Fibroblast of lung (primary cell): ENCODE data around the gene GYPE. TPM values are rescaled to one million over a fixed set of nuclear protein-coding genes. Genes with fewer than 3 reads are reported as not detected.
A peak's percentile ranks its signal among the peaks of the same experiment; 100 is the strongest.
"Not testable (repeated sequence)": the region's sequence is repeated elsewhere in the genome, so short reads cannot be mapped to it uniquely, and the experiment has no call there.

Experiments used
- DNase-seq, 2 donors: peaks; one replicate each; pipeline versions ENCODE4 v3.0.0 to v3.0.0-alpha.2; 2010; ENCODE audit warnings: low read depth in 2 of 2
- H2AFZ ChIP-seq: 2 replicates; pipeline ENCODE4 v1.5.1; 2012; ENCODE audit warnings: low read length, control low read depth, inconsistent platforms
- H3K27ac ChIP-seq: 2 replicates; pipeline ENCODE4 v1.5.1; 2011; ENCODE audit warnings: low read length, control low read depth; ENCODE audit not compliant: insufficient read depth
- H3K27me3 ChIP-seq: 2 replicates; pipeline ENCODE4 v1.5.1; 2011; ENCODE audit warnings: mild to moderate bottlenecking, low read length; ENCODE audit not compliant: control insufficient read depth, insufficient read depth
- H3K36me3 ChIP-seq: 2 replicates; pipeline ENCODE4 v1.5.1; 2011; ENCODE audit warnings: low read length; ENCODE audit not compliant: control insufficient read depth, insufficient read depth
- H3K4me1 ChIP-seq: 2 replicates; pipeline ENCODE4 v1.5.1; 2011; ENCODE audit warnings: low read length; ENCODE audit not compliant: control insufficient read depth, insufficient read depth; ENCODE audit errors: extremely low read depth
- H3K4me2 ChIP-seq: 2 replicates; pipeline ENCODE4 v1.5.1; 2011; ENCODE audit warnings: low read length, control low read depth; ENCODE audit not compliant: insufficient read depth; ENCODE audit errors: extremely low read depth
- H3K4me3 ChIP-seq, 4 experiments: fragments of 200-600 bp in 1 of 4; sonication (generic) in 1 of 4; replicated peaks in 1 of 4; 2 replicates each; pipeline ENCODE4 v1.5.1; 2011 to 2016; ENCODE audit warnings: low read length in 4 of 4, low read depth in 3 of 4, mild to moderate bottlenecking in 3 of 4, control low read depth in 2 of 4, inconsistent platforms in 1 of 4, mixed read lengths in 1 of 4; ENCODE audit not compliant: insufficient read depth in 1 of 4; ENCODE audit errors: control extremely low read depth in 1 of 4
- H3K79me2 ChIP-seq: 2 replicates; pipeline ENCODE4 v1.5.1; 2012; ENCODE audit warnings: mild to moderate bottlenecking, low read length, inconsistent platforms; ENCODE audit not compliant: control insufficient read depth, insufficient read depth
- H3K9ac ChIP-seq: 2 replicates; pipeline ENCODE4 v1.5.1; 2011; ENCODE audit warnings: mild to moderate bottlenecking, low read length, control low read depth; ENCODE audit not compliant: insufficient read depth
- H3K9me3 ChIP-seq: 2 replicates; pipeline ENCODE4 v1.5.1; 2012; ENCODE audit warnings: low read depth, low read length; ENCODE audit not compliant: control insufficient read depth, insufficient read depth
- H4K20me1 ChIP-seq: 2 replicates; pipeline ENCODE4 v1.5.1; 2011; ENCODE audit warnings: low read length; ENCODE audit not compliant: control insufficient read depth, insufficient read depth; ENCODE audit errors: extremely low read depth
- polyA minus RNA-seq: library from RNA; depleted of rRNA, polyadenylated mRNA; stranded (reverse); fragments of >200 nt; gene quantifications from 2 replicates; pipeline ENCODE4 v1.2.3, GENCODE V29; 2011; ENCODE audit warnings: low replicate concordance
- polyA plus RNA-seq, 2 donors: library from polyadenylated mRNA; depleted of rRNA in 1 of 2; stranded (reverse) in 1 of 2; unstranded in 1 of 2; fragments of >200 nt; gene quantifications; 2 replicates each; pipeline ENCODE4 v1.2.1, GENCODE V29; 2011 to 2012; ENCODE audit warnings: missing spikeins in 1 of 2
- total RNA-seq: library from RNA; depleted of rRNA; stranded (reverse); fragments of >200 nt; gene quantifications from 2 replicates; pipeline ENCODE4 v1.2.1, GENCODE V29; 2014

The GYPE gene
- total RNA-seq = 1.2 and 1.3 TPM in 2 replicates
- 1.3 and 2.0 TPM in 2 replicates for polyA plus RNA-seq
- 0.61 and 1.1 TPM in 2 replicates for polyA plus RNA-seq (2012)
- polyA minus RNA-seq = 1.6 TPM in 1 of 2 replicates, not detected in the other

DNA sequence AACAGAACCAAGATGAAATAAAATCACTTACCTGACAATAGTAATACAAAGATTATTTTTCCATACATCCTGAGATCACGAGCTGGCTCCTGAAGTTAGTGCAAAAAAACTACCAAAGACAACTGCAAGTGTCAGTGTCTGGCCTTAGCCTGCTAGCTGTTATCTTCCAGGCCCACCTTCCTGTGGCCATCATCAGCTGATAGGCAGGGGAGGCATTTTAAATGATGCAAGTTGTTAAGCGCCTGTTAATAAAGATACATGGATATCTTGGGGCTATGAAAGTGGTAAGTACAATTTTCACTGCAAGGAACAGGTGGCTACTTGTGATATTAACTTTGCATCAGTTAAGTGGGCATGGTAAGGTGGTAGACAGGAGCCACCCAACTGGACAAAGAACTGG is at the start of gene GYPE:
Gene GYPE, minus strand, starts transcription at position 120 of the 400 bp plus-strand sequence. Its CDS starts 52 bp downstream, at position 68.
- H4K20me1 ChIP-seq, H3K36me3 ChIP-seq, H3K4me3 ChIP-seq, DNase-seq, H3K4me1 ChIP-seq, H3K27ac ChIP-seq, H3K9me3 ChIP-seq, H3K79me2 ChIP-seq, H2AFZ ChIP-seq, H3K9ac ChIP-seq, H3K27me3 ChIP-seq, H3K4me2 ChIP-seq: not testable (repeated sequence)

DNA sequence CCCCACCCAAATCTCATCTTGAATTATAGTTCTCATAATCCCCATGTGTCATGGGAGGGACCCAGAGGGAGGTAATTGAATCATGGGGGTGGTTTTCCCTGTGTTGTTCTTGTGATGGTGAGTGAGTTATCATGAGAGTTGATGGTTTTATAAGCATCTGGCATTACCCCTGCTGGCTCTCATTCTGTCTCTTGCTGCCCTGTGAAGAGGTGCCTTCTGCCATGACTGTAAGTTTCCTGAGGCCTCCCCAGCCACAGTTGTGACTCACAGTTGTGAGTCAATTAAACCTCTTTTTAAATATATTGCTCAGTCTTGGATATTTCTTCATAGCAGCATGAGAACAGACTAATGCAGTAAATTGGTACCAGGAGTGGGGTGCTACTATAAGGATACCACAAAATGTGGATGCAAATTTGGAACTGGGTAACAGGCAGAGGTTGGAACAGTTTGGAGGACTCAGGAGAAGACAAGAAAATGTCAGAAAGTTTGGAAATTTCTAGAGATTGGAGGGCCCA is 46.2 kb upstream of the GYPE start:
- not testable (repeated sequence) for H3K4me1 ChIP-seq, H3K4me2 ChIP-seq, H3K4me3 ChIP-seq, H4K20me1 ChIP-seq, H3K9me3 ChIP-seq, H3K9ac ChIP-seq, H3K27me3 ChIP-seq, DNase-seq, H3K36me3 ChIP-seq, H3K79me2 ChIP-seq, H2AFZ ChIP-seq, H3K27ac ChIP-seq

GRCh38 chr4:143950967-143951366 is 45.6 kb upstream of the GYPE start:
- H3K36me3 ChIP-seq = not testable (repeated sequence)

DNA sequence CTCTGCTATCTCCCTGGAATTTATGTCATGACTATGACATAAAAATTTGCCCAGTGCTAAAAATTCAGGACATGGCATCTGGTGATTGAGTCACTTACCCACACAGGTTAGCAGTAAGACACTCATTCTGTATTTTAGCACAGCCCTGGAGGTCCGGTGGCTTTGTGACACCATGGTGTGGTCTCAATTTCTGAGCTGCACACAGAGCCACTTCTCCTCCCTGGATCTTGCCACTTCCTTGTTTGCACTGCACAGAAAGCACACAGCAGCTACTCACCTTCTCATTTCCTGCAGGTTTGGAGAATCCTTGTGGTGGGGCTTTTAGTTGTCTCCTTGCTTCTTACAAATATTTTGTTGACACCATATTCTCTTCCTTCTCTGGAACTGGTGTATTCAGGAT is 44.8 kb upstream of the GYPE start:
- not testable (repeated sequence) for DNase-seq, H3K4me2 ChIP-seq, H3K4me3 ChIP-seq, H3K36me3 ChIP-seq, H4K20me1 ChIP-seq, H3K9me3 ChIP-seq, H3K4me1 ChIP-seq, H2AFZ ChIP-seq, H3K9ac ChIP-seq, H3K27me3 ChIP-seq, H3K79me2 ChIP-seq, H3K27ac ChIP-seq

More at GRCh38 chr4:143950967-143951366, 45.6 kb upstream of the GYPE start:
- not testable (repeated sequence) for H3K9me3 ChIP-seq, H3K27me3 ChIP-seq, H2AFZ ChIP-seq, H3K4me1 ChIP-seq, H3K4me2 ChIP-seq, H3K4me3 ChIP-seq, H3K79me2 ChIP-seq, H3K27ac ChIP-seq, H3K9ac ChIP-seq, H4K20me1 ChIP-seq
- peak in 1 of 2 donors; percentile 0 for DNase-seq

DNA sequence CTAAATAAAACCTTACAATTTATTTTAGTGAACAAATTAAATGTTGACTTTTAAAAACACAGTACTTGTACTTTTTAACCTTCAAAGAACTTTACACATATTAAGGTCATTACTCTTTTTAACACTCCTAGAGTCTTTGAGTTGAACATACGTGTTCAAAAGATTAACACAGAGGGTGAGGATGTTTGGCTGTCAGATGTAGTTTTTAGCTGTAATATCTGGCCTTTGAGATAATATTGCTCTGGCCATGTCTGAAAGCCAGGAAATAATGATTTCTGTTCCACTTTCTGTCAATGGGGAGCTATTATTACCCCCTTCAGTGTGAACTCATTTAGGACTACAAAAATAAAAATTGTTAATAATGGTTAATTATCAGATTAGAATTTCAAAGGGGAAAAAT is 42.1 kb upstream of the GYPE start:
- not testable (repeated sequence) for H3K4me2 ChIP-seq, H3K9me3 ChIP-seq, H3K27me3 ChIP-seq, DNase-seq, H4K20me1 ChIP-seq, H3K36me3 ChIP-seq, H2AFZ ChIP-seq, H3K27ac ChIP-seq, H3K9ac ChIP-seq, H3K4me3 ChIP-seq, H3K4me1 ChIP-seq, H3K79me2 ChIP-seq

- not testable (repeated sequence) for H3K4me2 ChIP-seq, H3K4me1 ChIP-seq, H3K9me3 ChIP-seq, H3K9ac ChIP-seq, H3K27me3 ChIP-seq, H3K4me3 ChIP-seq, H4K20me1 ChIP-seq, H2AFZ ChIP-seq, DNase-seq, H3K36me3 ChIP-seq, H3K27ac ChIP-seq, H3K79me2 ChIP-seq
Measured at GRCh38 chr4:143940708-143941107, 35.3 kb upstream of the GYPE start.
